VCaP (cell line): ENCODE data around the gene SOS1.
"Not testable (repeated sequence)": the region's sequence is repeated elsewhere in the genome, so short reads cannot be mapped to it uniquely, and the experiment has no call there.

ENCODE experiments used
- H3K27ac ChIP-seq: fragments of 450-650 bp; 2 replicates; pipeline ENCODE4 v1.5.1; 2017
- CTCF ChIP-seq: fragments of 450-650 bp; conservative IDR thresholded peaks from 2 replicates; pipeline ENCODE4 v1.5.1; 2017; ENCODE audit warnings: mild to moderate bottlenecking, moderate library complexity

SOS1 gene

GRCh38 chr2:38945911-38946310, 174.9 kb downstream of the SOS1 start:
- no peak for TF ChIP-seq CTCF
- H3K27ac ChIP-seq, result no peak overlapping the region

- TF ChIP-seq CTCF, result no peak
- no peak overlapping the region for H3K27ac ChIP-seq
These were observed 175.5 kb downstream of the SOS1 start for GRCh38 chr2:38945372-38945771.

- no peak for TF ChIP-seq CTCF
- H3K27ac ChIP-seq, result no peak overlapping the region
These were observed 177.1 kb downstream of the SOS1 start for GRCh38 chr2:38943784-38944183.

GRCh38 chr2:38940746-38941145, 180.1 kb downstream of the SOS1 start:
- no peak overlapping the region for H3K27ac ChIP-seq
- TF ChIP-seq CTCF, result no peak

- no peak overlapping the region for H3K27ac ChIP-seq
- no peak for TF ChIP-seq CTCF
These were observed 183.3 kb downstream of the SOS1 start for GRCh38 chr2:38937548-38937947.

GRCh38 chr2:38936516-38936915, 184.3 kb downstream of the SOS1 start:
- not testable (repeated sequence) for H3K27ac ChIP-seq

- no peak overlapping the region for H3K27ac ChIP-seq
- no peak for TF ChIP-seq CTCF
These were observed 185.2 kb downstream of the SOS1 start for GRCh38 chr2:38935568-38936172.

- H3K27ac ChIP-seq, result no peak overlapping the region
- no peak for TF ChIP-seq CTCF
These were observed 186.1 kb downstream of the SOS1 start for GRCh38 chr2:38934742-38935141.
